NCI-H1105 treated with DMSO at 0.1 percent for 48 hours (cell line): ENCODE results near the gene PRKG1.

Experiments used
- DNase-seq: peaks from one replicate; lab custom pipeline; 2025; lab: John Stamatoyannopoulos, UW

PRKG1 gene

DNA sequence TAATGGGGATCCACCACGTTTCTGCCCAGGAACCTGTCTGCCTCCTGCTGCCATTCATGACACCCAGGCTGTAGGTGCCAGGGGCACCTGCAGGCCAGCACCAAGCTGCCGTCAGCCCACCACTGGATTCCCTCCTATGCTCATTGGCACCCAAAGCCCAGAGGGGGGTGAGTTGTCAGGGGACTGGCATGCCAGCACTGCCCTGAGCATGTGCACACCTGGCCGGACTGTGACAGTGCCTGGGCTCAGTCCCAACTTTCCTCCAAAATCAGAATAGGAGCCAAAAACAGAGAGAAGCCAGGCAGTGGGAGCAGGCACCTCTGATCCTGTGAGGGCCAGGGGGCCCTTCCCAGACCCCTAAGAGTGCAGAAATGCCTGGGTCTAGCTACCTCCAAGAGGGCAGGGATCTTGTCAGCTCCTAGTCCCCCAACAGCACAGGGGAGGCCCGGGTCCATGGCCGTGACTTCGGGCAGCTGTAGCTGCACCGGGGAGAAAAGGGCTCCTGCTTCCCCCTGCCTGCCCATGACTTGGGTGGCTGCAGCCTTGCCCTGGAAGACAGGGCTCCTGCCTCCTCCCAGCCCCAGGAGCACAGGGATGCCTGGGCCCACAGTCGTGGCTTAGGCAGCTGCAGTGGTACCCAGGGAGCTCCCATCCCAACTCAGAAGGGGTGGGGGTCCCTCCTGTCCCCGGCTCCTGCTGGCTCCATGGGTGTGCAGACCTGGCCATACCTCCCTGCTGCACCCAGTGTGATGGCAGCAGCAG lies 990.0 kb downstream of the PRKG1 start:
- no peak for DNase-seq

GRCh38 chr10:52066383-52066782 lies 992.1 kb downstream of the PRKG1 start:
- no peak for DNase-seq

DNA sequence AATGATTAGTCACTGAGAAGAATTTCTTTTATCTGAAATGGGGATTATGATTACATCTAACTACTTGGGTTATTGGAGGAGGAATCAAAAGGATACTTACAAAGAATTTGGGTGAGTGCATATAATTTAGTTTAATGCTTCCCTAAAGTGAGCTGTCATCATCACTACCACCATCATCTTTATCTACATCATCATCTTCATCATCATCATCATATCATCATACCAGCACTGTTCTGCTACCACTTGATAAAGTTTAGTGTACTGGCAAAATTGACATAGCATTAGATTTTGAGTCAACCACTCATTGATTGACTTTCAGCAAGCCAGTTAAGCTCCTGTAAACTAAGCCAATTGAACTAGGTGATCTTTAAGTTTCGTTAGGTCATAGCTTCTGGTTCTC lies 994.2 kb downstream of the PRKG1 start:
- no peak for DNase-seq

GRCh38 chr10:52071814-52072213 lies 997.5 kb downstream of the PRKG1 start:
- DNase-seq = no peak

DNA sequence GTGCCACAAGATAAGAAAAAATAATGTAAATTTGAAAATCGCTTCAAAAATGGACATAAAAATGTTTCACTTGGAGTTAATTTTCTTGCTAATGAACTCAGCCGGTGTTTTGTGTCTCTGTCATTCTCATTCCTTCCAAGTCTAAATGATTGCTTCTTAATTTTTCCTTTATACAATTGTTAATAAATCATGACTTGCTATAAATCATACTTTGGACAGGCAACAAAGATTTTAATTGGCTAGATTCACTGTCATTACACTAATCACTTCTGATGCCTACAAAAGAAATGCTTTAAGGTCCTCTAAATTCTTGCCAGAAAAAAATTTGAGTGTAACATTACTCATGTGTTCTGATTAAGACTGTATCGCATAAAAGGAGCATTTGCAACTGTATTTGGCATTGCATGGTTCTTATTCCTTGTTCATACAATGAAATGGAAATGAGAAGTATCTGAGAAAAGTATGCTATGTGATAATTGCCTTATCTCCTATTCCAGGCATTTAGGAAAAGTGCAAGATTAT lies 1000.3 kb downstream of the PRKG1 start:
- no peak for DNase-seq

GRCh38 chr10:52077814-52078213 lies 1003.5 kb downstream of the PRKG1 start:
- no peak for DNase-seq

GRCh38 chr10:52078397-52078937 lies 1004.2 kb downstream of the PRKG1 start:
- no peak for DNase-seq

DNA sequence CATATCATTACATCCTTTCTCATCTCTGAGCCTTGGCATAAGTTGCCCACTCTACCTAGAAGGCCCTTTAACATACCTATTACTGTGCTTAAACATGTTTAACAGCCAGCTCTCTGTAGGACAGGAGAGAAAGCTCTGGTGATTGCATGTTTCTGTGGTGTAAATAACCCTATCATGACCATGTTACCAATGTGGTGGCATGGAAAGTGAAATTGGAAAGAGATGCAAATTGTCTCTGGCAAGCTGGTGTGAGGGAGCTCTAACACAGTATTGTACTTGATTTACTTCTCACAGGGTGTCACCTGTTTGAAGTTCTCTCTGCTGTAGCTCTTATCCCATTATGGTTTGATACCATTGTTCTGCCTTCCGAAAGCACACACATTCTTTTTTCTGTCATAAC lies 1008.0 kb downstream of the PRKG1 start:
- DNase-seq = no peak

DNA sequence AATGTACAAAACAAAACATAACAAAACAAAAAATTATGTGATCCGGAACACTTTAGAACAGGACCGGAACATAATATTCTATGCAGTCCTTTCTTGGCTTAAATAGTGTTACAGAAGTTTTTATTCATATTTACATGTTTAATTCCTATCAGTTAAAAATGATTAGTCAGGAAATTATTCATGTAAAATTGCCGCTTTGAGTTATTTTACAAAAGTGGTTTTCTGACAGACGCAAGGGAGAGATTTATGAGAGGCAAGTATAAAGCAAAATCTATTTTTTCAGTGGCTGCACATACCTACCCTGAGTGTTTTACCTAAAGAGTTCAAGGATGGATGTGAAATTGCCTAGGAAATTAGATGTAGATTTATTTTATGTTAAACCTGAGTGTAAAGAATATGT lies 1009.1 kb downstream of the PRKG1 start:
- no peak for DNase-seq

GRCh38 chr10:52092390-52092789 lies 1018.1 kb downstream of the PRKG1 start:
- no peak for DNase-seq

DNA sequence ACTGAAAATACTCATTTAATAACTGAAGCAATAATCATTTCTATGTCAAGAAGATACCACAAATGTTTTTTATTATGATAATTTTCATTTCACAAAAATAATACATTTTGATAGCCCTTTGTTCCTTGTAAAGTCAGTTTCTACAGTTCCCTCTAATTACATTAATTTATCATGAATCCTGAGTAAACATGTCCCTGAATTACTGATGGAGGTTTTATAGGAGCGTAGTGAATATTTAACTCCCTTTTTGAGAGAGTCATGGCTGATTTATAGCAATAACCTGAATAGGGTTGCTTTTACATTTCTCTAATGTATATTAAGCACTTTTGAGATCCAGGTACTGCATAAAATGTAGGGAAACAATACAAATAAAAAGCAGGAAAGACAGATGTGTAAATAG lies 1023.8 kb downstream of the PRKG1 start:
- no peak for DNase-seq

- no peak for DNase-seq
Measured at GRCh38 chr10:52099026-52099600, 1024.8 kb downstream of the PRKG1 start.

DNA sequence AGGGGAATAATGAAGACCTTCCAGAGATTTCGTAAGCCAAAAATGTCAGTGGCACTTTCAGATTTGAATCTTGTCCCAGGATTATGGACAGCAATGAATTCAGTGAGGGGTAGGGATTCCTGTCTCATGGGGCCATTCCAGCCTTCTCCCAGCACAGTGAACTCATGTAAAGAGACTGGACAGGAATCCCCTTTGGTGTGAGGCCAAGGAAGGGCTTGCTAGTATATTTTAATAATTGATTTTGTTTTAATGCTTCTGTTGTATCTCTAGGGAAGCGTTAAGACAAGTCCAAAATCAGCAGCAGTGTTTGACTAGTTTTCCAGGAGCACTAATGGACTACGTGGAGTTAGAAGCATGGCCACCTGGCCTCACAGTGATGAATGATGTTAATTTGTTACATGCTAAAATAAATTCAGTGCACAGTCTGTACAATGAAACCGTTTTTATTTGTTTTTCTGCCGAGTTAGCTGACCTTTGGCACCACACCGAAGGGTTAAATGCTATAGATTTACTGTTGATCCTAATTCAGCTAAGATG lies 1025.8 kb downstream of the PRKG1 start:
- DNase-seq = no peak

GRCh38 chr10:52105301-52105700 lies 1031.0 kb downstream of the PRKG1 start:
- DNase-seq = no peak

DNA sequence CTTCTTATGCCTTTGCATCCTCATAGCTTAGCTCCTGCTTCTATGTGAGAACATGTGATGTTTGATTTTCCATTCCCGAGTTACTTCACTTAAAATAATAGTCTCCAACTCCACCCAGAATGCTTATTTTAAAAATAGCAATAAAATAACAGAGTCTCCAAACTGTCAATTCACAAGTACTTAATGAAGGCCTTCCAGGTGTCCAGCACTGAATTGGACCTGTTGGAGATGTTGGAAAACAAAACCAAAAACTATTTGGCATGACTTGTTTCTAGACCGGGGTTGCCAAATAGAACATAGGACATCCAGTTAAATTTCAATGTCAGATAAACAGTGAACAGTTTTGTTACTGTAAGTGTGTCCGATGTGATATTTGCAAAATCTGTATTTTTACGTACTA lies 1031.7 kb downstream of the PRKG1 start:
- DNase-seq = no peak

DNA sequence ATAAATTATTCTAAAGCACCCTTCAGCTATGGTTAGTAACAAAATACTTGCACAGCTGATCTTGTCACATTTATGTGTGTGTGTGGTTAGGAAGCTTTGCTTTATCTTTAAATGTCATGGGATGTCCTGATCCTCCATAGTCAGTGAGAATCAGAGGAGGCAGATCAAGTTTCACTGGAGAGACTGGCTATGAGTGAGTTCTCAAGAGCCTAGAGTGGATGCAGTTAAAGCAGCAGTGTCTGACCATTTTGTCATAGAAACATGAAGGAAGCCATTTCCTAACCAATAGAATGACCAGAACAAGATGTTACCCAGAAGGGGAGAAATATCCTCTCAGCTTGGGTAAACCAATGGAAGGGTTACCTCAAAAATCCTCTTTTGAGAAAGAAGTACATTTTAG lies 1032.6 kb downstream of the PRKG1 start:
- no peak for DNase-seq

- no peak for DNase-seq
Measured at GRCh38 chr10:52108236-52108635, 1033.9 kb downstream of the PRKG1 start.

GRCh38 chr10:52110576-52110975 lies 1036.3 kb downstream of the PRKG1 start:
- DNase-seq = no peak

GRCh38 chr10:52111101-52111891 lies 1037.0 kb downstream of the PRKG1 start:
- DNase-seq = no peak

GRCh38 chr10:52115823-52116222 lies 1041.5 kb downstream of the PRKG1 start:
- no peak for DNase-seq

GRCh38 chr10:52119507-52119906 lies 1045.2 kb downstream of the PRKG1 start:
- no peak for DNase-seq

- no peak for DNase-seq
Measured at GRCh38 chr10:52121688-52122087, 1047.4 kb downstream of the PRKG1 start.
